GM21529 (cell line): ENCODE measurements around the gene ANKRD24.
"Not testable (repeated sequence)": the region's sequence is repeated elsewhere in the genome, so short reads cannot be mapped to it uniquely, and the experiment has no call there.

Source experiments
- ATAC-seq: cut with Tn5 transposase; IDR thresholded peaks from one replicate; pipeline ENCODE4 v1.9.1; 2021; ENCODE audit not compliant: unreplicated experiment

The ANKRD24 gene

DNA sequence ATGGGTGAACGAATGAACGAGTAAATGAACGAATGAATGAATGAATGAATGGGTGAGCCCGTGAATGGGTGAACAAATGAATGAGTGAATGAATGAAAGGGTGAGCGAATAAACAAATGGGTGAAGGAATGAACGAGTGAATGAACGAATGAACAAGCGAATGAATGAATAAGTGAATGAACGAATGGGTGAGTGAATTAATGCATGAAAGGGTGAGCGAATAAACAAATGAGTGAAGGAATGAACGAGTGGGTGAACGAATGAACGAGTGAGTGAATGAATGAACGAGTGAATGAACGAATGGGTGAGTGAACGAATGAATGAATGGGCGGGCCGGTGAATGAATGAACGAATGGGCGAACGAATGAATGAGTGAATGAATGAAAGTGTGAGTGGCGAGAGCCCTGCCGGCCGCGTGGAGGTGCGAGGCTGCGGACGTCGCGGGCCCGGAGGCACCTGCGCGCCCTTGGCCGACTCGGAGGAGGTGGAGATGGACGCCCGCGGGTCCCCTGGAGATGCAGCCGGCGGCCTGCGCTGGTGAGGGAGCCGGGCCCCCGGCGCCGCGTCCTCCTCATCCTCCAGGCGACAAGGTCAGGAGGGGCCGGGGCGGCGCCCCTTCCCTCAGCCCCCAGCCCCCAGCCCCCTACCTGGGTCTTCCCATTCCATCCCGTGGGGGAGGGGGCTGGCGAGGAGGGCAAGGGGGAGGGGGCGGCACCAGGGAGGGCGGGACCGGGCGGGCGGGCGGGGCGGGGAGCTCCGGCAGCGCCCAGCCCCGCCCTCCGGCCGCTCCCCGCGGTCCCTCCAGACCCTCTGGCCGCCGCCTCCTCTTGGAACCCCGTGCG is 15.4 kb downstream of the ANKRD24 start:
- ATAC-seq, result no peak

DNA sequence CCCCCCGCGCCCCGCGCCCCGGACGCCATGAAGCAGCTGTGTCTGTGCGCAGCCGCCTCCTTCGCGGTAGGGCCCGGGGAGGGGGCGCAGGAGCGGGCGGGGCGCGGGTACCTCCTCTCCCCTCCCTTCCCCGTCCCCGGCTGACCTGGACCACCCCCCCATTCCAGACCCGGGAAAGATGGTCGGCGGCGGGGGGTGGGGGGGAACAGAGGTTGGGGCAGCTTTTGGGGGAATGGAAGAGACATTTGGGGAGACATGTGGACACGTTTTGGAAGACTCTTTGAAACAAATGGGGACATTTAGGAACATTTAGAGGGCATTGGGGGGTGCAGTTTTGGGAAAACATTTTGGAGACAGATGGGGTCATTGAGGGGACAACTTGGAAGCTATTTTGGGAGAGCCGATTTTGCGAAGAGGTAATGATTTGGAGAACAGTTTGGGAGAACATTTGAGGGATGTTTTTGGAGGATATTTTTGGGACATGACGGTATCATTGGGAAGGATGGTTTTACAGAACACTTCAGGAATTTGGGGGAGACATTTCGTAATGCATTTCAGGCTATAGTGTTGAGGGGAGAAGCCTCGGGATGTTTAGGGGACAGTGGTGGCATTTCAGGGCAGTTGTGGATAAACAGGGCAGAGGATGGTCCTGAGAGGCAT is 16.1 kb downstream of the ANKRD24 start:
- ATAC-seq, result no peak

DNA sequence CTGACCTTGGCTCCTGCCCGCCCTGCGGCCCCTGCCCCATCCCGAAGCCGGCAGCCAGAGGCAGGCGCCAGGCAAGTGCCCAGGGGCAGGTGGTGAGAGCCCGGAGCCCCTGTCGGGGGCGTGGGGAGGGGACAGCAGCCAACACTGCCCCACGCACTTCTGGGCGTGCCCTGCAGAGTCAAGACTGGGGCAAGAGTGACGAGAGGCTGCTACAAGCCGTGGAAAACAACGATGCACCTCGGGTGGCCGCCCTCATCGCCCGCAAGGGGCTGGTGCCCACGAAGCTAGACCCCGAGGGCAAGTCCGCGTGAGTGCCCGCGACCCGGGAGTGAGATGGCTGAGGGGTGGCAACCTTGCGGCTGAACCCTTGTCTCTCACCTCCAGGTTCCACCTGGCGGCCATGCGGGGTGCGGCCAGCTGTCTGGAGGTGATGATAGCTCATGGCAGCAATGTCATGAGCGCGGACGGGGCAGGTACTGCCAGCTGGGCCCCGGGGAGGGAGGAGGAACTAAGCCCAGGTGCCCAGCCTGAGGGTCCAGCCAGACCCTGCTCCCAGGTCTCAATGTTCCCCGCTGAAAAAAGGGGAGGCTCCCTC is 17.3 kb downstream of the ANKRD24 start:
- ATAC-seq, result no peak

DNA sequence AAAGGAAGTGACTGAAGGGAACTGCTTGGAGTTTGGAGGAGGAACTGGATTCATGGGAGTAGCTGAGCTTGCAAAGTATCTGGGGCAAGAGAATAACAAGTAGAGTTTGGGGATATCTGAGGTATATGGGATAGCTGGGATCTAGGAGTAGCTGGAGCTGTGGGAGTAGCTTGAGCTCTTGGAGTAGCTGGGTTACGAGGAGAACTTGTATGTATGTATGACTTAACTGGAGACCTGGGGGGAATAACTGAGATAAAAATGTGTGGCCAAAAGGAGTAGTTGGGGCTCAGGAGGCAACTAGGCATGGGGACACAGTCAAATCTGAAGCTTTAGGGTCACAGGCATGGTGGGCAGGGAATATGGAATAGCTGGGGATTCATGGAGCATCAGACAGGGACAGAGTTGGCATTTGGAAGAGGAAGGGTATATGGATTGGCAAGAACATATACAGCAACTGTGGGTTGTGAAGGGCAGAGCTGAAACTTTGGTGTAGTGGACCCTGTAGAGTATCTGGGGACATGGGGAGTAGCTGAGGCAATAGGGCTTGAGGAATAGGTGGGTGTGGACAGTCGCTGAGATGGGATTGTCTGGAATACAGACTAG is 18.6 kb downstream of the ANKRD24 start:
- no peak for ATAC-seq

DNA sequence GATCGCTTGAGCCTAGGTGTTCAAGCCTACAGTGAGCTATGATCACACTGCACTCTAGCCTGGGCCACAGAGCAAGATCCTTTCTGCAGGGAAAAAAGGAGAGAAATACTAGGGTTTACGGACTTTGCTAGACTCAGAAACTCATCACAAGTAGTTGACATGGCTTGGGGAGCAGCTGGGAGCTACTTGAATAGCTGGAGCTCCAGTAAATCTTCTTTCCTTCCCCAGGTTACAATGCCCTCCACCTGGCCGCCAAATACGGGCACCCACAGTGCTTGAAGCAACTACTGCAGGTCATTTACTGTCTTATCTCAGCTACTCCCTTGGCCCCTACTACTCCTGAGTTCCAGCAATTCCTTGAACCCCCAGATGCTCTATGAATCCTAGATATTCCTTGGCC is 19.3 kb downstream of the ANKRD24 start:
- ATAC-seq, result no peak

DNA sequence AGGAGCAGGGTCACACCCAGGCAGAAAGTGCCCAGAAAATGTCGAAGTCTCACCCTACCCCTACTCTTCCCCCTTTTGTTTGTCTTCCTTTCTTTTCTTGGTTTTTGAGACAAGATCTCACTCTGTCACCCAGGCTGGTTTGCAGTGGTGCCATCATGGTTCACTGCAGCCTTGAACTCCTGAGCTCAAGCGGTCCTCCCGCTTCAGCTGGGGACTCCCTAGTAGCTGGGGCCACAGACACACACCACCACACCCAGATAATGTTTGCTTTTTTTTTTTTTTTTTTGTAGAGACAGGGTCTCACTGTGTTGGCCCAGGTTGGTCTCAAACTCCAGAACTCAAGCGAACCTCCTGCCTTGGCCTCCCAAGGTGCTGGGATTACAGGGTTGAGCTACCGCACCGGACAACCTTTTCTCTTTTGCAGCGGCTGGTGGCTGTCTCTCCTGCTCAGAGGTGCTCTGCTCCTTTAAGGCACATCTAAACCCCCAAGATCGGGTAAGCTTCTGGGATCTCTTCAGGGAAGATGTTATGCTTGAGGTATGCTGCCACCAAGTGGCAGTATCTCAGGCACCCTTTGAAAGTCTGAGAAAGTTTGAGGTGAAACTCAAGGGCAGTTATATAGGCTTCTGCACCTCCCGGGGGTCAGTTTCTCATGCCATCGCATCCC is 24.5 kb downstream of the ANKRD24 start:
- no peak for ATAC-seq

DNA sequence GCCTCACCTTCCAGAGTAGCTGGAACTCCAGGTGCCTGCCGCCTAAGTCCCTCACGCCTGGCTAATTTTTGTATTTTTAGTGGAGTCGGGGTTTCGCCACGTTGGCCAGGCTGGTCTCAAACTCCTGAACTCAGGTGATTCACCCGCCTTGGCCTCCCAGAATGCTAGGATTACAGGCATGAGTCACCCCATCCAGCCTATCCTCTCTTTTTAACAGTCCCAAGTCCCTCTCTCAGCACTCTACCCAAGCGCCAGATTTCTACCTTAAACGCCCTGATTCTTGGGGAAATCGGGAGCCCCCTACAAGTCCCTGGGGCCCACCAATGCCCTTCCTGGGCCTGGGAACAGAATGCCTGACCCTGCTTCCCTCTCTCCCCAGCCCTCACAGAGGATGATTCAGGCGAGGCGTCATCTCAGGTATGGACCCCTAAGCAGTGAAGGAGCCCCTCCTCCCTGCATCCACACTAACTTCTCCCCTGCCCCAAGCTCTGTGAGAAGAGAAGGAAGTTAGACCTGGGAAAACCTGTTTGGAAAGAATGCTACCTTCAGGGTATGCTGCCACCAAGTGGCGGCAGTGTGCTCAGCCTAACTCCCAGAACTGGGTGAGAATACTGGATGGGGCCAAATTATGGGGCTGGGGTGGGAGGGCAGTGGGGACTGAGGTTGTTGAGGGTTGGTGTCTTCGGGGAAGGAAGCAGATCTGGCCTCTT is 26.1 kb downstream of the ANKRD24 start:
- ATAC-seq, result no peak

DNA sequence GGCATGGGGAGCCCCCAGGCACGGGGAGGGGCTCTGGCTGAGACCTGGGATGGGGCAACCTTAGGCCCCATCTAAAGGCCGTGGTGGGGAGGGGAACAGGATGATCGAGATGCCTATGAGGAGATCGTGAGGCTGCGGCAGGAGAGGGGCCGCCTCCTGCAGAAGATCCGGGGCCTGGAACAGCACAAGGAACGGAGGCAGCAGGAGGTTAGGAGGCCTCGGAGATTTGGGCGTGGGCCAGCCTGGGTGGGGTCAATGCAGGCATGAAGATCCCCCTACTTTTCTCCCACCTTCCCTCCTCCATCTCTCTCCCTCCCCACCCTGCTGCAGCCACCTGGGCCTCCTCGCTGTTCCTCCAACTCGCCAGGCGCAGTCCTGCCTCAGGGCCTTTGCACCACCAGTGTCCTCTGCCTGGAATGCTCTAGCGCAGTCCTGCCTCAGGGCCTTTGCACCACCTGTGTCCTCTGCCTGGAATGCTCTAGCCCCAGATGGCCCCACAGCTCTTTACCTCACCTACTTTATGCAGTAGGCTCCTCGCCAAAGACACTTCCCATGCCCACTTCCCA is 27.8 kb downstream of the ANKRD24 start:
- no peak for ATAC-seq

DNA sequence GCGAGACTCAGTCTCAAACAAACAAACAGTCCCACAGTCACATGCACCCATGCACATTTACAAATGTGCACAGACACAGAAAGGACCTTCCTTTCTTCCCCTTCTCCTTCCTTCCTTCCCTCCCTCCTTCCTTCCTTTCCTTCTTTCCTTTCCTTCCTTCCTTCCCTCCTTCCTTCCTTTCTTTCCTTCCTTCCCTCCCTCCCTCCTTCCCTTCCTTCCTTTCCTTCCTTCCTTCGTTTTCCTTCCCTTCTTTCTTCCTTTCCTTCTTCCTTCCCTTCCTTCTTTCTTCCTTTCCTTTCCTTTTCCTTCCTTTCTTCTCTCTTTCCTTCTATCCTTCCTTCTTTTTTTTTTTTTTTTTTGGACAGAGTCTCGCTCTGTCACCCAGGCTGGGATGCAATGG is 30.6 kb downstream of the ANKRD24 start:
- no peak for ATAC-seq

DNA sequence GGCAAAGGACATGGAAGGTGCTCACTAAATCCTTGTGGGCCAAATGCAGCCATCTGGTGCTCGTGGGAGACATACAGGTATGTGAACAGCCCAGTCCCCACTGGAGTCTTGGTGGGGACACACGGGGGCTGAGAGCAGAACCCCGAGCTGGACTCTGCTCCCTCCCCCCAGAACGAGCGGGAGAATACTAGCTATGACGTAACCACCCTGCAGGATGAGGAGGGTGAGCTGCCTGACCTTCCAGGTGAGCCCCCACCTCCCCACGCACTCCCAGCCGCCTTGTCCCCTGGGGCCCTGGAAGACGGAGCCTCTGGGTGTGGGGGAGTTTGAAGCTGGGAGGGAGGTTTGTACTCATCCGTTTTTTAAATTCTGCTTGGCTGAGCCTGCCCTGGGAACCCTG is 33.3 kb downstream of the ANKRD24 start:
- ATAC-seq, result no peak

DNA sequence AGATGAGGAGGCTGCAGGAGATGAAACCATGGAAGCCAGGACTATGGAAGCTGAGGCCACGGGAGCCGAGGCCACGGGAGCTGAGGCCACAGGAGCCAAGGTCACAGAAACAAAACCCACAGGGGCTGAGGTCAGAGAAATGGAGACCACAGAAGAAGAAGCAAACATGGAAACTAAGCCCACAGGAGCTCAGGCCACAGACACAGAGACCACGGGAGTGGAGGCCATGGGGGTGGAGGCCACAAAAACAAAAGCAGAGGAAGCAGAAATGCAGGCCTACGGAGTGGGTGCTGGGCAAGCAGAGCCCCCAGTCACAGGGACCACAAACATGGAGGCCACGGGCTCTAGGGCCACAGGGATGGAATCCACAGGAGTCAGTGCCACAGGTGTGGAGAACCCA is 34.4 kb downstream of the ANKRD24 start:
- ATAC-seq, result no peak

DNA sequence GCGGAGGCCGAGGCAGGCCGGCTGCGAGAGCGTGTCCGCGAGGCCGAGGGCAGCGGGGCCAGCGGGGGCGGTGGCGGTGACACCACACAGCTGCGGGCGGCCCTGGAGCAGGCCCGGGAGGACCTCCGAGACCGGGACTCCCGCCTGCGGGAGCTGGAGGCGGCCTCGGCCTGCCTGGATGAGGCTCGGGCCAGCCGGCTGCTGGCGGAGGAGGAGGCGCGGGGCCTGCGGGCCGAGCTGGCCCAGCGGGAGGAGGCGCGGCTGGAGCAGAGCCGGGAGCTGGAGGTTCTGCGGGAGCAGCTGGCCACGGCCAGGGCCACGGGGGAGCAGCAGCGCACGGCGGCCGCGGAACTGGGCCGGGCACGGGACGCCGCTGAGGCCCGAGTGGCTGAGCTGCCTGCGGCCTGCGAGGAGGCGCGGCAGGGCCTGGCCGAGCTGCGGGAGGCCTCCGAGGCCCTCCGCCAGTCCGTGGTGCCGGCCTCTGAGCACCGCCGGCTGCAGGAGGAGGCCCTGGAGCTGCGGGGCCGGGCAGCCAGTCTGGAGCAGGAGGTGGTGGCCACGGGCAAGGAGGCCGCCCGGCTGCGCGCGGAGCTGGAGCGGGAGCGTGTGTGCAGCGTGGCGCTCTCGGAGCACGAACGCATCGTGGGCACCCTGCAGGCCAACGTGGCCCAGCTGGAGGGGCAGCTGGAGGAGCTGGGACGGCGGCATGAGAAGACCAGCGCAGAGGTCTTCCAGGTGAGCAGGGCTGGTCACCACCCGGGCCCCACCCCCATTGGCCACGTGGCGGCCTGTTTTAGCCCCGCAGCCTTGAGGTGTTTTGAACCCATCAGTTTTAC is 35.2 kb downstream of the ANKRD24 start:
- no peak for ATAC-seq

DNA sequence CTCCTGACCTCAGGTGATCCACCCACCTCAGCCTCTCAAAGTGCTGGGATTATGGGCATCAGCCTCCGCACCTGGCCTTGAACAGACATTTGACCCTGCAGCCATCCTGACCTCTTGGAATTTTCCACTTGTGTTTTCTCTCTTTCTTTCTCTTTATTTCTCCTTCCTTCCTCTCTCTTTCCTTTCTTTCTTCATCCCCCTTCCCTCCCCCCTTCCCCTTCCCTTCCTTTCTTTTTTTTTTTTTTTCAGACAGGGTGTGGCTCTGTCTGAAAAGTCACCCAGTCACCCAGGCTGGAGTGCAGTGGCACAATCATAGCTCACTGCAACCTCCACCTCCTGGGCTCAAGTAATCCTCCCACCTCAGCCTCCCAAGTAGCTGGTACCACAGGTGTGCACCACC is 36.0 kb downstream of the ANKRD24 start:
- ATAC-seq, result not testable (repeated sequence)

DNA sequence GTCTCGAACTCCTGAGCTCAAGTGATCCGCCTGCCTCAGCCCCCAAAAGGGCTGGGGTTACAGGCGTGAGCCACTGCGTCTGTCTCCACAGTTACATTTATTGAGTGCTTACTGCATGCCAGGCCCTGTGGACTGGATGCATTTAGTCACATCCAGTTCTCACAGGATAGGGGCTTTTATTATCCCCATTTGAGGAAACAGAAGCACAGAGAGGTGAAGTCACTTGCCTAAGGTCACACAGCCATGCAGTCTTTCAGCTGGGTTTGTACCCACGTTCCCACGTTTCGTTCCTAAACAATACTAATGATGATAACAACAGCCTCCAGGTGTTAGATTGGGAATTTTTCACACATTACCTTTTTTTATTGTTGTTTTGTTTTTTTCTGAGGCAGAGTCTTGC is 37.7 kb downstream of the ANKRD24 start:
- ATAC-seq, result no peak

DNA sequence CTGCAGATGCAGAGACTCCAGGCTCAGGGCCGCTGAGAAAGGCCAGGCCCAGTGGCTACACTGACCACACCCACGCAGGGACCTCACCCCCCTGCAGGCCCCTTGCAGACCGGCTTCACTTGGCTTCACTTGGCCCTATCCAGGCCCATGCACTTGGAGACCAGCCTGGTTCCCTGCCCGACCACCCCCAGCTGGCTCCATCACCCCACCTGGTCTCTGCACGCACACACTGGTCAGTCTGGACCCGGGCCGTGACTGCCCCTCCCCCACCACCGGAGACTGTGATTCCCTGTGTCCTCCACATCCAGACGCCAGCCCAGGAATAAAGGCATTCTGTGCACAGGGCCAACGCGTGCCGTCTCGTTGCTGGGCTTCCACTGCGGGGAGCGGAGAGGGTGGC is 42.0 kb downstream of the ANKRD24 start:
- no peak for ATAC-seq

DNA sequence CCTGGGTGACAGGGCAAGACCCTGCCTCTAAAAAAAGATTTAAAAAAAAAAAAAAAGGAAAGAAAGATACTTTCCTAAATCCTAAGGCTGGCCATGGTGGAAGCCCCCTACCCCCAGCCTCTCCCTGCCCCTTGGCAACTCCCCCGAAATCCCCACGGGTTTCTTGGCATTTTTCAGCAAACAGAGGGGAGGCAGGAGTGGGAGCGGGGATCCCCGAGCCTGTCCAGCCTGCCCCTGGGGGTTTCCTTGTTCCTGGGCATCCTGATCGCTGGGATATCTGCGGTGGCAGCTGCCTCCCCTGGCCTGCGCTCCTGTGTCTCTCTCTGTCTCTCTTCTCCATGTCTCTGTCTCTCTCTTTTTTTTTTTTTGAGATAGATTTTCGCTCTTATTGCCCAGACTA is 43.4 kb downstream of the ANKRD24 start:
- no peak for ATAC-seq

DNA sequence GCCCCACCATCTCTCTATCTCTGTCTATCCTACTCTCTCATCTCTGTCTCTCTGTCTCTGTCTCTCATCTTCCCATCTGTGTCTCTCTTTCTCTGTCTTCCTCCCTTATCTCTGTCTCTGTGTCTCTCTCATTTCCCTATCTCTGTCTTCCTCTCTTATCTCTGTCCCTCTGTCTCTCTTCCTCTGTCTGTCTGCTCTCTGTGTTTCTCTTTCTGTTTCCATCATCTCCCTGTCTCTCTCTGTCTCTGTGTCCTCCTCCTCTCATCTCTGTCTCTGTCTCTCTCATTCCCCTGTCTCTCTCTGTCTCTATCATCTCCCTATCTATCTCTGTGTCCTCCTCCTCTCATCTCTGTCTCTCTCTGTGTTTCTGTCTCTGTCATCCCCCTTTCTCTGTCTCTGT is 45.3 kb downstream of the ANKRD24 start:
- no peak for ATAC-seq

DNA sequence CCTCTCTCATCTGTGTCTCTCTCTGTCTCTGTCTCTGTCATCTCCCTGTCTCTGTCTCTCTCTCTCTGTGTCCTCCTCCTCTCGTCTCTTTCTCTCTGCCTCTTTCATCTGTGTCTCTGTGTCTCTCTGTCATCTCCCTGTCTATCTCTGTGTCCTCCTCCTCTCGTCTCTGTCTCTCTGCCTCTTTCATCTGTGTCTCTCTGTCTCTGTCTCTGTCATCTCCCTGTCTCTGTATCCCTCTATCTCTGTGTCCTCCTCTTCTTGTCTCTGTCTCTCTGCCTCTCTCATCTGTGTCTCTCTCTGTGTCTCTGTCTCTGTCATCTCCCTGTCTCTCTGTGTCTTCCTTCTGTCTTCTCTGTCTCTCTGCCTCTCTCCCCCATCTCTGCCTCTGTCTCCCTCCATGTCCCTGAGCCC is 46.3 kb downstream of the ANKRD24 start:
- ATAC-seq, result no peak

DNA sequence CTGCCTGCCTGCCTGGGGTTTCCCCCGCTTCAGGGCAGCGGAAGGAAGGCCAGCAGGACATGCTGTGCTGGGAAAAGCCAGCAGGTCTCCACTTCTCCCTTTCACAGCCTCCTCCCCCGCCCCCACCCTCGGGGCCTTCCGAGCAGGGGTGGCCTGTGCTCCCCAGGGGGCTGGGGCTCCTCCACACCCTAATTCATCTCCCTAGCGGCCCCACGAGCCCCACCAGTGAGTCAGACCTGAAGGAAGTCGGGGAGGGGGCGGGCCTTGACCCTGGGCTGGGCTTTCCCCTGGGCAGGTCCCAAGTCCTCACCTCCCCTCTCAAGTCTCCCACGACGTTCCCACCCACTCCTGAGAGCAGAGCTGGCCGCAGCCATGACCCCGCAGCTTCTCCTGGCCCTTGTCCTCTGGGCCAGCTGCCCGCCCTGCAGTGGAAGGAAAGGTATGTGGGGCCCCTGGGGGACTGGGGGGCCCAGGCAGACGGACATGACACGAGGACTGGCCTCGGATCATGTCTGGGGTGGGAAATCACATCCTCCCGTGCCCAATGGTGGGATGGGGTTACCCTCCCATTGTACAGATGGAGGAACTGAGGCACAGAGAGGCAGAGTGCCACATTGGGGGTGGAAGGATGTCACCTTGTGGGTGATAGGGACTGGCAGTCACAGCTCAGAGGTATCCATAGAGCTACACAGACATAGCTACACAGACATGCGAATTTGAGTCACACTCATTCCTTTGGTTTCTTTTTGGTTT is 46.9 kb downstream of the ANKRD24 start, which contains the start of gene EBI3:
Gene EBI3 (plus strand): TSS at position 345 of the 753 bp plus-strand sequence. CDS start 28 bp downstream, at position 373.
- peak; percentile 63 for ATAC-seq
